ENCODE results near the gene STAC2.
A peak's percentile ranks its signal among the peaks of the same experiment; 100 is the strongest.
"Not testable (repeated sequence)": the region's sequence is repeated elsewhere in the genome, so short reads cannot be mapped to it uniquely, and the experiment has no call there.

Gene STAC2, protein sequence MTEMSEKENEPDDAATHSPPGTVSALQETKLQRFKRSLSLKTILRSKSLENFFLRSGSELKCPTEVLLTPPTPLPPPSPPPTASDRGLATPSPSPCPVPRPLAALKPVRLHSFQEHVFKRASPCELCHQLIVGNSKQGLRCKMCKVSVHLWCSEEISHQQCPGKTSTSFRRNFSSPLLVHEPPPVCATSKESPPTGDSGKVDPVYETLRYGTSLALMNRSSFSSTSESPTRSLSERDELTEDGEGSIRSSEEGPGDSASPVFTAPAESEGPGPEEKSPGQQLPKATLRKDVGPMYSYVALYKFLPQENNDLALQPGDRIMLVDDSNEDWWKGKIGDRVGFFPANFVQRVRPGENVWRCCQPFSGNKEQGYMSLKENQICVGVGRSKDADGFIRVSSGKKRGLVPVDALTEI

DNA sequence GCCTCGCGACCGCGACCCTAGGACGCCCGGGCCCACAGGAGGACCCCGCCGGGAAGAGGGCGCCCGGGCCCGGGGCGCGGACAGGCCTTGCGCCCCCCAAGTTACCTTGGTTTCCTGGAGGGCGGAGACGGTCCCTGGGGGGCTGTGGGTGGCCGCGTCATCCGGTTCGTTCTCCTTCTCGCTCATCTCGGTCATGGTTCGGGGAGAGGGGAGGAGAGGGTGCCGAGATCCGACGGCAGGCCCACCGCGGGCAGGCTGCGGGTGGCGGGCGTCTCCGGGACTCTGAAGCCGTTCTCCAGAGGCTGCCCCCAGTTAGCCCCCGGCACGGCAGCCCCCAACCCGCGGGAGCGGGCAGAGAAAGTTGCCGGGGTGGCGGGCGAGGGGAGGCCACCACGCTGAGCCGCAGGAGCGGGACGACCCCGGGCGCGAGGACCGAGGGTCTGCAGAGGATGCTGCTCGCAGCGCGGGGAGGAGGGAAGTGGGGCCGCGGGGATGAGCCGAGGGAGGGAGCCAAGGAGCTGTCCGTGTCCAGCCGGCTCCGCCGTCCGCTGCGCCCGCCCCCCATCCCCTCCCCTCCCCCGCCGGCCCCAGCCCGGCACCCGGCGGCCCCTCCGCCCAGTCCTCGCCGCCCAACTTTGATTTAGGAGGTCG, at the start of gene STAC2:
STAC2 (minus strand) TSS at position 638 of the 651 bp plus-strand sequence; CDS start at position 195, 443 bp downstream.
- DNase-seq: no peak

DNA sequence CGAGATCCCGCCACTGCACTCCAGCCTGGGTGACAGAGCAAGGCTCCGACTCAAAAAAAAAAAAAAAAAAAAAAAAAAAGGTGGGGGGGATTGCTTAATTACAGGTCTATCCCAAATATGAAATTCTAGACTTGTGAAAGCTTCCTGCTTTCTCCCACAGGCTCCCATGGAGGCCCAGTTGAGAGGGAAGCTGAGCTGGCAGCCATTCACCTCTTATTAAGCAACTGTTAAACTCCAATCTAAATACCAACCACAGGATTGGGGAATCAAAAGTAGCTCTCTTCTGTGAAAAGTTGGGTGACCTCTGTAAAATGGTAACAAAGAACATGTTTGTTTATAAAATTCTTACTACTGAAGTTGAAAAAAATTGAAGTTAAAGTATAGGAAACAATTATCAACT, 45.8 kb upstream of the STAC2 start:
- DNase-seq: no peak

DNA sequence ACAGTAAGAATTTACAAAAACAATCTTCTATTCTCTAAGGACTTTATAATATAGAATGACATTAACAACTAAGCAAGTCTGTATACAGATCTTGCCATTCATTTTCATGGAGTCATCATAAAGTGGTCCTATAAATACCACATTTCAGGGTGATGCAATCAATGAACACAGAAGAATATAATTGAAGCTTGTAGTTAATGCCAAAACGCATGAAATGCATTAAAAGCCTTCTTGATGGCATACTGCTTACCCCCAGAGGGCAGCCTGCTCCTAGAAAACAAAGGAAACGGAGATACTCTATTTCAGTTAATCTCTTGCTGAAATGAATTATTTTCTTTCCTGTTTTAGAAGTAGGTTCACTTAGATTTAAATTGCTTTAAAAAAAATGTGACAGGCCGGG, 45.2 kb upstream of the STAC2 start:
- no peak for DNase-seq

DNA sequence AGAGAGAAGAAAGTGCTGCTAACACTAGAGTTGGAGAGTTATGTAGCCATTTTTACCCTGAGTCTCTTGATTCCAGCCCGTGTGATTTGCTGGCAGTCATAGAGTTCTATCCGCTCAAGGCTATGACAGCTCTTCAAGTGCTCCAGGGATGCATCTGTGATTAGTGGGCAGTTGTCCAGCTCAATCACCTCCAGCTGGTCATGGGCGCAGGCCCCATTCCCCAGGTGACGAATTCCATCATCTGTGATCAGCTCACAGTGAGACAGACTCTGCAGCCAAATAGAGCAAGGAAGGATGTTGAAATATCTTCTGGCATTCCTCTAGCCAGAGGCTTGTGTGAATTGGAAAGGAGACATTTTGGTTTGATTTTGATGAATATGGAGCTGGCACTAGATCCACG, 38.4 kb upstream of the STAC2 start:
- no peak for DNase-seq

DNA sequence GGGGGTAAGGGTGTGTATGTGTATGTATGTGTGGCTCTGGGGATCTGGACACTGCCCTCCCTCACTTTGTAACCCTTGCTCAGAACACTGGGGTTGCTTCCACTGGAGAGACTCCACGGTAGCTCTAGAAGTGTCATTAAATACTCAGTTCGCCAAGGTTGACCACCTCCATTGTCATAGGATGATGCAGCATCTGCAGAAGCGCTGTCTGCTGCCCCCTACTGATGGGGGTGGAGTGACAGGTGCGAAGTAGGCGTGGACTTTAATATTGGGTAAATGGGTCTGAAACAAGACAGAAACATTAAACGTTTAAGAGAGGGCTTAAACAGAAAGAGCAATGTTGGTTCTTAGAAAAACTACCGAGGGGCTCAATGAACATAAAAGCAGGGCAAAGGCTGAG, 35.5 kb upstream of the STAC2 start:
- DNase-seq: no peak

DNA sequence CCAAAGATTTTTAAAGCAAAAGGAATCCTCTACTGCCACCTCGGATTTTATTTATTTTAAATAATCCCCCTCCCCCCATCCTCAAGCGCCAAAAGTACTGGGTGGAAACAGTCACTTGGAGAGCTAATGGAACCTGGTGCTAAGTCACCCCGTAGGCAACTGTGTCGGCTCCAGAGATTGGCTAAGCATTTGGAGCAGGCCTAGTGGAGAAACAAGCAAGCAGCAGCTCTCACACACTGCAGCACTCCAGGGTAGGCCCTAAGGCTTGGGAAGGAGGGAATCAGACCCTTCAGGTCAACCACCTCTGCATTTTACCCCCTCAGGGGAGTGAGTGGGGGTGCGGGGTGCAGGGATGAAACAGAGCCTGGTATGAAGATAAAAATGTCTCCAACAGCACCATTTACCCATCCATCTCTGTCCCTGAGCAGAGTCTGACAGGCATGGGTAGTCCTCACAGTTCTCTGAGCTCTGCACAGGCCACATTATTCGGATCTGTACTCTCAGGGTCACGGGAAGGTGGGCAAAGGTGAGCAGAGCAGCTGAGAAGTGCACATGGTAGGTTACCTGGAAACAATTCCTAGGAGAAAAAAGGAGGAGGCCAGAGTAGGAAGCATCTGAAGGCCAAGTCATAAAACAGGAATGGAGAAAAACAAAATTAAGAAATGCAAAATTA, 27.2 kb upstream of the STAC2 start:
- no peak for DNase-seq

DNA sequence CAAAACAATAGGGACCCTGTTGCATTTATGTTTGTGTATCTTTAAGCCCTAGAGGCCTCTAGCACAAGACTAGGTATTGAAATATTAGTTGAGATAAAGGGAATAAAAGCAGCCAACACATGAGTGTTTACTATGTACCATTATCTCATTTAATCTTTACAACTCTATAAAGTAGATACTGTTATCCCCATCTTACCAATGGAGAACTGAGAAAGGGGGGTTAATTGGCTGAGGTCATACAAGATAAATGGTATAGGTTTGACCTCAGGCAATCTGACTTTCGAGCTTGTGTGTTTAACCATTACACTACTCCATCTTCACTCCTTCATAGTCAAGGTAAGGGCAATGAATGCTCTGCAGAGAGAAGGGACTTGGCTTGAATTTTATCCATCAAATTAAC, 26.3 kb upstream of the STAC2 start:
- no peak for DNase-seq

DNA sequence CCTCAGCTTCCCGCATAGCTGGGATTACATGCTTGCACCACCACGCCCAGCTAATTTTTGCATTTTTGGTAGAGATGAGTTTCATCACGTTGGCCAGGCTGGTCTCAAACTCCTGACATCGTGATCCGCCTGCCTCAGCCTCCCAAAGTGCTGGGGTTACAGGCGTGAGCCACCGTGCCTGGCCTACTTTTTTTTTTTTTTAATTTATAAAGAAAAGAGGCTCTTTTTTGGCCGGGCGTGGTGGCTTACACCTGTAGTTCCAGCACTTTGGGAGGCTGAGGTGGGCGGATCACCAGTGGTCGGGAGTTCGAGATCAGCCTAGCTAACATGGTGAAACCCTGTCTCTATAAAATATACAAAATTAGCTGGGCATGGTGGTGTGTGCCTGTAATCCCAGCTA, 24.3 kb upstream of the STAC2 start:
- DNase-seq: not testable (repeated sequence)

DNA sequence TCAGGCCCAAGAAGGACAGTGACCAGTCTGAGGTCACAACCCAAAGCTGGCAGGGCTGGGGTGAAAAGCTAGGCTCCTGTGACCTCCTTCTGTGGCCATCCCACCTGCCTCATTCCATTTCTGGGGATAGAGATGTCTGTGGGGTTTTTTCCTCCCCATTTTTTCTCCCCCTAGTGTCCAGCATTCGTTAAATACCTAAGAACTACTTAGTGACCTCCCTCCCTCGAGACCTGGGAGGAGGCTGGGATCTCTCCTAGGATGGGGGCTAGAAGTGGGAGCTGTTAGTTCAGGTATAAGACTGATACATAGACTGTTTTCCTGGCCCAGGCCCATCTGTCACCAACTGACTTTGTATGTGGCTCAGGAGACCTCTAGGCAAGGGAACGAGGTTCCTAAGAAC, 20.5 kb upstream of the STAC2 start:
- DNase-seq: no peak

DNA sequence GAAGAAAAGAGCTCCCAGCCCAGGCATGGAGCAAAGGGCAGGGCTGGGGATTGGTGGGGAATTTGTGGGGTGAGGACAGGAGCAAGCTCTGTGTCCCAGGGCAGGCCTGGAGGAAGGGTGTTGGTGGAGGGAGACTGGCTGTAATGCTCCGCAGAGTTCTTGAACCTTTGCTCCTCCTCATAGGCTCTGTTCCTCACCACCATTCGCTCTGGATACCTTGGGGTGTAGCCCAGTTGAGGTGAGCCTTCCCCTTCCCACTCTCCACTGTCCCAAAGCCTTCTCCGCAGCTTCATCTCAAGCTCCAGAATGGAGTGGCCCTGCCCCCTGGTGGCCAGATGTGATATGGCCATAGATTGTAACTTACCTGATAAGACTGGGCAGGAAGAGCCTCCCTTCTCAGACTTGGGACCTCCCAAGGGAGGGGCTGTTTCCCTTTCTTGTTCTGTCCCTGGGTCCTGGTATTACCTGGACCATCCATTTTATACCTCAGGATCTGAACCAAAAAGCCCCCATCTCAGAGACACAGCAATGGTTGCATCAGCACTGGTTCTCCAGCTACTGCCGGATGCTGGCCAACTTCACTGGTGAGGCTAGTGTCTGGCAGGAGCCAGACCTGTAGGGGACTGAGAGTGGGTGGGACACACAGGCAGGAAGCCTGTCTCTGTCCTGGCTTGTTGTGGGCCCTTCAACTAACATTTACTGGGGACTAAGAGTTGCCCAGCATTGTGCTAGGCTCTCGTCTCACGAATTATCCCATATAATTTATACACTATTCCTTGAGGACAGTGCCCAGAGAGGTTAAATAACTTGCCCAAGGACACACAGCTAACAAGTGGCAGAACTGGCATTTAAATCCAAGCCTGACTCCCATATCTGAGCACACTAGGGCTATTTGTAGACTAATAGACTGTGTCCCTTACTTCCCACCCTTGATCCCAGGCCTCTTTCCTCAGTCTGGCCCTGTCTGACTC, 19.1 kb upstream of the STAC2 start:
- DNase-seq: peak; percentile 70

DNA sequence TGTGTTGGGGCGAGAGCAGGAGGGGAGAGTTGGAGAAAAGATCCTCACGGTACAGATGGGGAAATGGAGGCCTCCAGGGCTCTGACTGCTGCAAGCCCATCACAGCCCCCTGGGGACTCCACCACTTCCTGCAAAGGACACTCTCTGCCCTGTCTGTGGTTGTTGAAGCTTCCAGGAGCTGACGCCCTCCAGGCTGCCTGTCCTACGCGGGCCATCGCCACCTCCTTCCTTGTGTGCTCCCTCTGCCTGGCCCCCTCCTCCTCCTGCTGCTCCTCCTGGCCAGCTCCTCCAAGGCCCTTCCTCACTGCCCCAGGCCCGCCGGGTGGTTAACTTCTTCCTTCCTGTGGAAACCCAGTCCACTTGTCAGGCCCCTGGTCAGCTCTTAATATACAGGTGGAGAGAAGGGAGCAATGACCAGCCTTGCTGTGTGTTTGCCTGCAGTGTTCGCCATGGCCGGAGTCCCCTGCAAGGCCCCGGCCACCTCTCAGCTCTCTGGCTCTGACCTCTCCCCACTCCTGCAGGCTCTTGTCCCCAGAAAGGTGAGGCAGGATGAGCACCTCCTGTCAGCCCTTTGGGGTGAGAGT, 18.4 kb upstream of the STAC2 start:
- DNase-seq: no peak

DNA sequence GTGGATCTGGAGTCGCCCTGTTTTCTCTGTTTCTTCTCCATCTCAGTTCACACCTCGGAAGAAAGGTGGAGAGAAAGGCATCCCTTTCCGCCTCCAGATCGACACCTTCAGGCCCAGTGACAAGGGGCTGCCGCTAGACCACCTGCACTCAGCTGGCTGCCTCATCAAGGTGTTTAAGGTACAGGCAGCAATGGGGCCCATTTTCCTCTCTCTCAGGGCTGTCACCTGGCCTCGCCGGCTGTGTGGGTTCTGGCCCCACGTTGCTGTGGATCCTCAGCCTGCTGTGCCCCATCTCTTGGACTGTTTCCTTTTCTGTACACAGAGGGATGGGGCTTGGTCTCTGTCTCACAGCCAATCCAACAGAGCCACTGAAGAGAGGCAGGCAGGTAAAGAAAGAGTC, 17.4 kb upstream of the STAC2 start:
- DNase-seq: no peak

DNA sequence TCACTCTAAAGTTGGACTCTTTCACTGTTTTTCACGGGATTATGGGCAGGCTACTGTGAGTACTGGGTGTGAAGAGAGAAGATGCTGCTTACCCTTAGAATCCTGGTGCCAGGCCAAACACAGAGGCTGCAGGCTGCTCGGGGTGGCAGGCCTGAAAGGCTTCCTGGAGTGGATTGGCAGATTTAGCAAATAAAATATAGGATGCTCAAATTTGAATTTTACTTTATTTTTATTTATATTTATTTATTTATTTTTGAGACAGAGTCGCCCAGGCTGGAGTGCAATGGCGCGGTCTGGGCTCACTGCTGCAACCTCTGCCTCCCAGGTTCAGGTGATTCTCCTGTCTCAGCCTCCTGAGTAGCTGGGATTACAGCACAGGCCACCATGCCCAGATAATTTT, 14.9 kb upstream of the STAC2 start:
- DNase-seq: no peak

DNA sequence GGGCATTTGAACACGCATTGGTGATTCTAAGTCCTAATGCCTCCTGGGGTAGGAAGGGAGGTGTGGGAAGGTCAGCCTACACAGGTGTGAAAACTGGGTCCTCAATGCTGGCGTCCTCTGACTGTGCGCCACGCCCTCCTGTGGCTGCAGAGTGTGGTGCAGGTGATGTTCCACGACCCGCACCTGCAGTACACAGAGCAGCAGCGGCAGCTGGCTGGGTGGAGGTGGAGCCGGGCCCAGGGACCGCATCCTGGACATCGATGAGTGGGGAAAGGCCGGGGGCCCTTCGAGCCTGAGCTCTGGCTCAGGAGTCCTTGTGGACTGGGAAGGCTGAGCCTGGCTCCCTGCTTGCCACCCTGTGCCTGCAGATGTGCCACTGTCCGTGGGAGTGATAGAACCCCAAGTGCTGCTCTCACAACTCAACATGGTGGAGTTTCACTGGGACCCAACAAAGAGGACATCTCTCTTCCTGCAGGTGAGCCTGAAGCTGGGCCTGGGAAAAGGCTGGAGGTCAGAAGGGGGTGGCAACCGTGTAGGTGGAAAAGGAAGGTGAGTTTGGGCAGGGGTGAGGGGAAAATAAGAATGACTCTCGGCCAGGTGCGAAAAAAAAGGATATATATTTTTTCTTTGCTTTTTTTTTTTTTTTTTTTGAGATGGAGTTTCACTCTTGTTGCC, 14.0 kb upstream of the STAC2 start:
- no peak for DNase-seq

DNA sequence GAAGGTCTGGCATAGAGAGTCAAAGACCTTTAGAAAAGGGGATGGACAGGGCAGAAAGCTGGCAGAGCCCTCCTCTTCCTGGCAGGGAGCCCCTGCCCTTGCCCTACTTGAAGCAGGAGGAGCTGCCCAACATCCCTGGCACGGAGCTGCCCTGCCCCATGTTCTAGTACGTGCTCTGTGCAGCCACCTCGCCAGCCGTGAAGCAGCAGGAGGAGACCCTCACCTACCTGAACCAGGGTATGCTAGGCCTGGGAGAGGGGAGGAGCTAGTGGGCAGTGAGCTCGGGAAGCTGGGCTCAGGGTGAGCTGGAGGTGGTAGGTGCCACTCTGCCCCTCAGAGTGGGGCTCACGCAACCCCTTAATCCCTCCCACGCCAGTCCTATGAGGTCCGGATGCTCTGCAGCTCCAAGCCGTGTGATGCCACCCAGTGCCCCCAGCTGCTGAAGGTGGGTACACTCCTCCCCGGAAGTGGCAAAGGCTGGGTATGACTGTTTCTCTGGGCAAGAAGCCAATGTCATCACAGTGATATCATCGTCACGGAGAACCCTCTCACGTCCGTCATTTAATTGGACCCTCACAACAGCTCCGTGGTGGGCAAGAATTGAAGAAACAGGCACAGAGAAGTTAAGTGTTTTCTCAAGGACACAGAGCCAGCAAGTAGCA, 12.7 kb upstream of the STAC2 start:
- peak; percentile 29 for DNase-seq

DNA sequence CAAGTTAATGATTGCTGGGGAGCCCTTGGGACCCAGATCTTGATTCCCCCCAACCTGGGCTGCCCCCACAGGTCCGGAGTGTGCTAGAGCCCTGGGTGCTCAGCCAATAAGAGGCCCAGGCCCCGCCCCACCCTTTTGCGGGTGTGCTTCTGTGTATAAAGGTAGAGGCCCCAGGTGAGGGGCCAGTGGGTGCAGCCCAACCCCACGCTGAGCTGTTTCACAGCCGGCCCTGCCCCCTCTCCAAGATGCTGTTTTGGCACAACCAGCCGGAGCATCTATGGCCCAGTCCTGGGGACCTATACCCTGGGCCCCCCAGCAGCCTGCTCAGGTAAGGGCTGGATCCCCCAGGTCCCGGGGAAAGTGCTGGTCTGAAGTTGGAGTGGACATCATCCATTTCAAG, 11.8 kb upstream of the STAC2 start:
- DNase-seq: no peak

DNA sequence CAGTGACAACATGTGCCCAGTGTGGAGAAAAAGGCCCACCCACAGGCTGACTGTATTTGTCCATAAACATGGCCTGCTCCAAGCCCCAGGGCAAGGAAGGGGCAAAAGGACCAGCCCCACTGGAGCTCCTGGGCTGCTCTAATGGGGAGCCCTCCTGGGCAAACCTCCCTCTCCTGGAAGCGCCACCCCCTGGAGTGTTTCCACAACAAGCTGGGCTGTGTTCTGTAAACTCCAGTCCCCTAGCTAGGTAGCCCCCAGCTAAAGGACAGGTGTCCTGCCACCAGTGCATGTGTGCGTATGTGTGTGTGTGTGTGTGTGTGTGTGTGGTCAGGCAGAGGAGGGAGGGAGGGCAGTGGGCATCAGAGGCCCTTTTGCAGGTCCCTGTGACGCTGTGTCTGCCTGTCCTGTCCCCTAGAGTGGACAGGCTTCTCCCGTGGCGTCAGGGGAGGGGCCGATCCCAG, 11.3 kb upstream of the STAC2 start:
- DNase-seq: no peak

DNA sequence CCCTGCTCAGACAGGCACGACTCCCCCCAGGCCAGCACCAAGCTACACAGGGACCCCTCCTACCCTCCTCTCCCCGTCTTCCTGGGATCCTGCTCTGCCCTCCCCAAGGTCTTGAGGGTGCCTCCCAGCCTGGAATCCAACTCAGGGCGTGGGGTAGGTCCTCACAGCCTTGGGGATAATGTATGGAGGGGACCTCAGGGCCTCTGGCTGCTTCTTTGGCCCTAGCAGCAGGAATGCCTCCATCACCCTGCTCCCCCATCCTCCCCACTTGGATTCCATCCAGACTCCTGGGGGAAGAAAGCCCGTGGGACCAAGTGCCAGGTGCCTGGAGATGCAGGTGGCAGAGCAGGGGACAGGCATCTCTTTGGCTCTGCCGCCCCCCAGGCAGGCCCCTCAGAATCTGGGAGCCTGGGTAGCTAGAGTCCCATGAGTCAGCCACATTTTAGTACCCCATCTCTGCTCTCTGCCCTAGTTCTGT, 10.7 kb upstream of the STAC2 start:
- no peak for DNase-seq

DNA sequence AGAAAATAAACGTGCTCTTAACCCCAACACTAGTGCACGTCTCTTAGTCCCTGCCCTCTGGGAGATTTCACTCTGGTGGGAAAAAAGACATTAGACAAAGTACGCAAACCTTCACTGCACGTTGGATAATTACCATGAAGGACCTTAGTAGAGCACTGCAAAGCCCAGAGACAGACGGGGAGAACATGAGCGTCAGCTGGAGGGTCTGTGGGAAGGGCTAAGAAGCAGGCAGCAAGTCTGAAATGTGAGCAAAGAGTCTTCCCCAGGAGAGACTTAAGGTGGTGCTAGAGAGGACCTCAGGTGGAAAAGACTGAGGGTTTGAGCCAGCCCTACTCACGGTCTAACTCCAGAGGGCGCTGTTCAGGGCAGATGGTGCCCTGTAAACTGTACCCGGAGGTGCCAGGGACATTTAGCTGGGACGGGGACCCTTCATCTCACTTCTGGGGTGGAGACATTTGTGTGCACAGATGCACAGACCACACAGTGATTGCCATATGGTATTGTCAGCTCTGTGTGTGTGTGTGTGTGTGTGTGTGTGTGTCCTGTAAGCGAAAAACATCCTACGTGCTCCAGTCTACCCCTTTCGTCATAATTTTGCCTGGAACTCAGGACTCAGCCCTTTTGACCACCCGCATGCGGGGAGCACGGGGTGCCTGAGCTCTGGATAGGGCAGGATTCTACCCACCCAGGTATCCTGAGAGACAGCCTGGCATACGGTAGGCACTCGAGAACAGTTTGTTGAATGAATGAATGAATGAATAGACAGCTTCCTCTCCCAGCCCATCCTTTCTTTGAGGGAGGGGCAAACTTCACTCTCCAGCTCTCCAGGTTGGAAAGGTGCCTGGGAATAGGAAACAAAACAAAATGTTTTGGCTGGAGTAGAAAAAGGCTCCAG, 10.1 kb upstream of the STAC2 start:
- peak; percentile 28 for DNase-seq

All from NCI-H226 (cell line).